ENCODE results near the gene PACS2. TPM values are rescaled to one million over a fixed set of nuclear protein-coding genes. Genes with fewer than 3 reads are reported as not detected.
A peak's percentile ranks its signal among the peaks of the same experiment; 100 is the strongest.
"Not testable (repeated sequence)": the region's sequence is repeated elsewhere in the genome, so short reads cannot be mapped to it uniquely, and the experiment has no call there.

The PACS2 gene
- total RNA-seq, 1 experiment from 2014 or later = 55.2 TPM

DNA sequence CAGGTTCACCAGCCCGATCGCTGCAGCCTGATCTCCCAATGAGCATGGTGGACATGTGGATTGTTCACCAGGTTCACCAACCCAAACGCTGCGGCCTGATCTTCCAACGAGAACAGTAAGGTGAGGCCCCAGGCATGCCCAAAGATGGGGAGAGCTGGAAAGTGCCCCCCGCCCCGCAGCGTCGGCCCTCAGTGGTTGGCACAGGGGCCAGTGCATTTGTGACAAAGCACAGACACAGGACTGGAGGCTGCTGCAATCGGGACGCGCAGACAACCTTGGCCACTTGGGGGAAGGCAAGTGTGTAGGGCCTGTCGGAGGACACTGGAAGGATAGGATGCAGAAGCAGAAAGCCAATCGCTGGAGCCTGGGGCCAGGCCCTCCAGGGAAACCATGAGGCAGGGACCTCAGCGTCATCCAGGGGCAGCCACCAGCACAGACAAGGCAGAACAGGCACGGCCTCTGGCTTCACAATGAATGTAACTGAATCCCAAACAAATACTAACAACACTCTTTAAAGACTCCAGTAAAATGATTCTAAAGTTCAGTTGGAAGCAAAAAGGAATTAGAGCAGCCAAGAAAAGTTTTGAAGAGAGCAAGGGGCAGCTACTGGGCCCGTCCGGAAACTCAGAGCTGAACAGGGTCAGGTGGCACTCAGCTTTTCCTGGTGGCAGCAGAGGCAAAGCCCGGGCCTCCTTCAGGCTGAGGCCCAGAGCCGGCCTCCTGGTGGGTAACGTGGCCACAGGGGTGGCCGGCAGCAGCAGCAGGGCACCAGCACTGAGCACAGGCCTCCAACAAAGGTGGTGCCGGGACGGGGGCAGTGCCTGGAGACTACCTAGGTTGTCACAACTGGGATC lies 27.1 kb upstream of the PACS2 start:
- BruUV-seq (replicated peaks) = no TSS peak
- TF ChIP-seq, protein P1, sequence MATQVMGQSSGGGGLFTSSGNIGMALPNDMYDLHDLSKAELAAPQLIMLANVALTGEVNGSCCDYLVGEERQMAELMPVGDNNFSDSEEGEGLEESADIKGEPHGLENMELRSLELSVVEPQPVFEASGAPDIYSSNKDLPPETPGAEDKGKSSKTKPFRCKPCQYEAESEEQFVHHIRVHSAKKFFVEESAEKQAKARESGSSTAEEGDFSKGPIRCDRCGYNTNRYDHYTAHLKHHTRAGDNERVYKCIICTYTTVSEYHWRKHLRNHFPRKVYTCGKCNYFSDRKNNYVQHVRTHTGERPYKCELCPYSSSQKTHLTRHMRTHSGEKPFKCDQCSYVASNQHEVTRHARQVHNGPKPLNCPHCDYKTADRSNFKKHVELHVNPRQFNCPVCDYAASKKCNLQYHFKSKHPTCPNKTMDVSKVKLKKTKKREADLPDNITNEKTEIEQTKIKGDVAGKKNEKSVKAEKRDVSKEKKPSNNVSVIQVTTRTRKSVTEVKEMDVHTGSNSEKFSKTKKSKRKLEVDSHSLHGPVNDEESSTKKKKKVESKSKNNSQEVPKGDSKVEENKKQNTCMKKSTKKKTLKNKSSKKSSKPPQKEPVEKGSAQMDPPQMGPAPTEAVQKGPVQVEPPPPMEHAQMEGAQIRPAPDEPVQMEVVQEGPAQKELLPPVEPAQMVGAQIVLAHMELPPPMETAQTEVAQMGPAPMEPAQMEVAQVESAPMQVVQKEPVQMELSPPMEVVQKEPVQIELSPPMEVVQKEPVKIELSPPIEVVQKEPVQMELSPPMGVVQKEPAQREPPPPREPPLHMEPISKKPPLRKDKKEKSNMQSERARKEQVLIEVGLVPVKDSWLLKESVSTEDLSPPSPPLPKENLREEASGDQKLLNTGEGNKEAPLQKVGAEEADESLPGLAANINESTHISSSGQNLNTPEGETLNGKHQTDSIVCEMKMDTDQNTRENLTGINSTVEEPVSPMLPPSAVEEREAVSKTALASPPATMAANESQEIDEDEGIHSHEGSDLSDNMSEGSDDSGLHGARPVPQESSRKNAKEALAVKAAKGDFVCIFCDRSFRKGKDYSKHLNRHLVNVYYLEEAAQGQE (IDR thresholded peaks at IDR 0.05; ENCODE audit: insufficient read depth in 1 of 2, low read depth in 2 of 2, low read length in 1 of 2) = no peak
- TF ChIP-seq, protein P2, sequence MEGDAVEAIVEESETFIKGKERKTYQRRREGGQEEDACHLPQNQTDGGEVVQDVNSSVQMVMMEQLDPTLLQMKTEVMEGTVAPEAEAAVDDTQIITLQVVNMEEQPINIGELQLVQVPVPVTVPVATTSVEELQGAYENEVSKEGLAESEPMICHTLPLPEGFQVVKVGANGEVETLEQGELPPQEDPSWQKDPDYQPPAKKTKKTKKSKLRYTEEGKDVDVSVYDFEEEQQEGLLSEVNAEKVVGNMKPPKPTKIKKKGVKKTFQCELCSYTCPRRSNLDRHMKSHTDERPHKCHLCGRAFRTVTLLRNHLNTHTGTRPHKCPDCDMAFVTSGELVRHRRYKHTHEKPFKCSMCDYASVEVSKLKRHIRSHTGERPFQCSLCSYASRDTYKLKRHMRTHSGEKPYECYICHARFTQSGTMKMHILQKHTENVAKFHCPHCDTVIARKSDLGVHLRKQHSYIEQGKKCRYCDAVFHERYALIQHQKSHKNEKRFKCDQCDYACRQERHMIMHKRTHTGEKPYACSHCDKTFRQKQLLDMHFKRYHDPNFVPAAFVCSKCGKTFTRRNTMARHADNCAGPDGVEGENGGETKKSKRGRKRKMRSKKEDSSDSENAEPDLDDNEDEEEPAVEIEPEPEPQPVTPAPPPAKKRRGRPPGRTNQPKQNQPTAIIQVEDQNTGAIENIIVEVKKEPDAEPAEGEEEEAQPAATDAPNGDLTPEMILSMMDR (IDR thresholded peaks at IDR 0.05) = no peak
- TF ChIP-seq POLR2AphosphoS5 (IDR thresholded peaks at IDR 0.05; ENCODE audit: low read depth, low read length) = no peak
- no peak for TF ChIP-seq TCF7L2 (IDR thresholded peaks at IDR 0.05; ENCODE audit: low read depth, low read length)
- no peak for TF ChIP-seq SIN3A (IDR thresholded peaks at IDR 0.05; ENCODE audit: borderline replicate concordance, insufficient read depth, low read depth, low read length)
- POLR2A ChIA-PET = no interaction called here
- in situ Hi-C loops (cut with HindIII; ENCODE audit: low pct_unique_long_range_greater_than_20kb, low sequenced_read_pairs) (no loop called here), intact Hi-C loops (cut with micrococcal nuclease; ENCODE audit: unreplicated experiment) (loop anchor here (10.0 kb wide), 1 partner anchor 193 kb away; no protein-coding TSS in a partner anchor)
- H3K27ac ChIP-seq (ENCODE audit: low read length) = no peak overlapping the region
- DNase-seq (ENCODE audit: low read depth, low spot score) (no peak), ATAC-seq (peak; percentile 63; the same call in 1 of the 2 replicates)
- H3K36me3 ChIP-seq (ENCODE audit: control insufficient read depth, insufficient read depth, low read length) = no peaks in the 10 kb centered on the region
- CTCF ChIA-PET = no interaction called here
- no peaks in the 10 kb centered on the region for H3K27me3 ChIP-seq (ENCODE audit: control insufficient read depth, insufficient read depth, low read length)
- no peaks in the 10 kb centered on the region for H3K4me1 ChIP-seq (ENCODE audit: control insufficient read depth, insufficient read depth, low read length)
- H3K9me3 ChIP-seq (ENCODE audit: control insufficient read depth, insufficient read depth, low read depth, low read length) = no peaks in the 10 kb centered on the region
- H3K4me3 ChIP-seq (ENCODE audit: low read depth in 2 of 2, low read length in 2 of 2) = no peak overlapping the region

DNA sequence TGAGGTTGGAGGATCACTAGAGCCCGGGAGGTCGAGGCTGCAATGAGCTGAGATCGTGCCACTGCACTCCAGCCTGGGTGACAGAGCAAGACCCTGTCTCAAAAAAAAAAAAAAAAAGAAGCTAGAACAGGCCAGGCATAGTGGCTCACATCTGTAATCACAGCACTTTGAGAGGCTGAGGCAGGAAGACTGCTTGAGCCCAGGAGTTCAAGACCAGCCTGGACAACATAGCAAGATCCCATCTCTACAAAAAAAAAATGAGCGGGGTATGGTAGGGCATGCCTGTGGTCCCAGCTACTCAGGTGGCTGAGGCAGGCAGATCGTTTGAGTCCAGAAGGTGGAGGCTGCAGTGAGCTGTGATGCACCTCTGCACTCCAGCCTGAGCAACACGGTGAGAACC lies 25.6 kb upstream of the PACS2 start:
- H3K27ac ChIP-seq (ENCODE audit: low read length); BruUV-seq (replicated peaks); H3K4me1 ChIP-seq (ENCODE audit: control insufficient read depth, insufficient read depth, low read length); H3K9me3 ChIP-seq (ENCODE audit: control insufficient read depth, insufficient read depth, low read depth, low read length); POLR2A ChIA-PET; H3K36me3 ChIP-seq (ENCODE audit: control insufficient read depth, insufficient read depth, low read length); DNase-seq (ENCODE audit: low read depth, low spot score); H3K27me3 ChIP-seq (ENCODE audit: control insufficient read depth, insufficient read depth, low read length); ATAC-seq; H3K4me3 ChIP-seq (ENCODE audit: low read depth in 2 of 2, low read length in 2 of 2); in situ Hi-C loops (cut with HindIII; ENCODE audit: low pct_unique_long_range_greater_than_20kb, low sequenced_read_pairs): not testable (repeated sequence)
- CTCF ChIA-PET = interaction anchor here (0.6 kb wide), 1 partner anchor 86 kb away, joined by 4 read pairs; no protein-coding TSS in a partner anchor
- intact Hi-C loops (cut with micrococcal nuclease; ENCODE audit: unreplicated experiment) = loop anchor here (10.0 kb wide), 1 partner anchor 194 kb away; no protein-coding TSS in a partner anchor
